ENCODE data around the gene DLEC1. TPM values are rescaled to one million over a fixed set of nuclear protein-coding genes. Genes with fewer than 3 reads are reported as not detected.
A peak's percentile ranks its signal among the peaks of the same experiment; 100 is the strongest.

The DLEC1 gene
- total RNA-seq, 2 donors from 2014 or later, result 0.25 to 0.52 TPM

DNA sequence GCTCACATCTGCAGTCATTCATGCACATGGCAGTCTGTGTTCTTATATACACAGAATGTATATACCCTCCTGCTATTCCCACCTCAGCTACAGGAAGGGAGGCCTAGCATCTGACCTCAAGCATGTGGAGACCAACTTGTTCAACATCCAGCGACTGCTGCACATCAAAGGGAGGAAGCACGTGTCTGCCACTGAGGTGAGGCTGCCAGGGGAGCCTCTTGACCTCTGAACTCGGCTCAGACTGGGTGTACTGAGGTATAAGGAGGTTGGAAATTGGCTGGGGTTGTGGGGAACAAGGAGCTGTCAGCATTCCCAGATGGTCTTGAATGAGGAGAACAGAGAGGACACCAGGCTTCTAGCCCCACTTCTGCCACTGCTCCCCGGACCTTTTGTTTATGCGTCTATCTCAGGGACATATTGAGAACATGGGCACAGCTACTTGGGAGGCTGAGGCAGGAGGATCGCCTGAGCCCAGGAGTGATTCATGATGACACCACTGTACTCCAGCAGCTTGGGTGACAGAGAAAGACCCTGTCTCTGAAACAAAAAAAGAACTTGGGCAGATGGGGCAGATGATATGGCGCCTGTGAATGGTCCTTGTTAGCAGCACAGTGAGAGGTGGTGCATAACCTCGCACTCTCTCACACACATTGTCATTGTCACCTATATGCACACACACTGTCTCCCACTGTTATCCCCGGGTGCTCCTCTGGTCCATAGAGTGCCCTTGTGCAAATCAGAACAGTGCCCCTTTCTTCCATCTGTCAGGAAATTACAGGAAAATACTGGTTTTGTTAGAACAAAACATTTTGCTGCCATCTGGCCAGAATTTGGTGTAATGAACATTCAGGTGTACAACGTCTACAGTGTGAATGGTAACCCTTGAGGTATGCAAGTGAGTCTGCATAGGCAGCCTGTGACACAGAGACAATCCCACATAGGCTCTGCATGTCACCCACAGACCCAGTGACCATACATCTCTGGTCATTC, 43.1 kb upstream of the DLEC1 start:
- no peaks in the 10 kb centered on the region for H3K9me3 Mint-ChIP-seq
- no peaks in the 10 kb centered on the region for H3K27me3 Mint-ChIP-seq
- peaks cover 46 to 55% of the 10 kb centered on the region in 2 donors for H3K4me1 Mint-ChIP-seq (ENCODE audit: low read depth in 2 of 2)
- no peak for ATAC-seq
- peak overlapping the region; percentile 88 for H3K4me3 Mint-ChIP-seq
- H3K27ac Mint-ChIP-seq, result peak overlapping the region; percentile 92
- DNase-seq (ENCODE audit: low spot score), result no peak
- peaks cover 8% of the 10 kb centered on the region for H3K36me3 Mint-ChIP-seq

- ATAC-seq (peak; percentile 52 to 57), DNase-seq (ENCODE audit: low spot score) (no peak)
- Mint-ChIP-seq H3K36me3 (peaks cover 8% of the 10 kb centered on the region), H3K27me3 (no peaks in the 10 kb centered on the region), H3K4me1 (ENCODE audit: low read depth in 2 of 2) (peaks cover 46 to 55% of the 10 kb centered on the region in 2 donors), H3K27ac (peak overlapping the region; percentile 68 to 79), H3K4me3 (peak overlapping the region; percentile 19), H3K9me3 (no peaks in the 10 kb centered on the region)
These were observed 42.2 kb upstream of the DLEC1 start for GRCh38 chr3:37996785-37997301.

DNA sequence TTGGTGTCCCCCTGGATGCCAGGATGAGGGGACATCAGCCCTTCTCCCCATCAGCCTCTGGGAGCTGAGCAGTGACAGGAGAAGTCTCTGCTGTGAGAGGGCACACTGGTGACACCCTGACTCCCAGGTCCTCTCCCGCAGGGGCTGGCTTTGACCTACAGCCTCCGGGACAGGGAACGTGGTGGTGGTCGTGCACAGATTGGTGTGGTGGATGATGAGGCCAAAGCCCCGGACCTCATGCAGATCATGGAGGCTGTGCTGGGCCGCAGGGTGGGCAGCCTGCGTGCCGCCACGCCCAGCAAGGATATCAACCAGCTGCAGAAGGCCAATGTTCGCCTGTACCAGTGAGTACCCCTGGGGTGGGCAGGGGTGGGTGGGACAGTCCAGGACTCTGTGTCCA, 41.7 kb upstream of the DLEC1 start:
- ATAC-seq (no peak), DNase-seq (ENCODE audit: low spot score) (no peak)
- no peak overlapping the region for H3K4me3 Mint-ChIP-seq
- peaks cover 8% of the 10 kb centered on the region for H3K36me3 Mint-ChIP-seq
- peaks cover 46 to 55% of the 10 kb centered on the region in 2 donors for H3K4me1 Mint-ChIP-seq (ENCODE audit: low read depth in 2 of 2)
- peak overlapping the region; percentile 68 to 79 for H3K27ac Mint-ChIP-seq
- no peaks in the 10 kb centered on the region for H3K9me3 Mint-ChIP-seq
- H3K27me3 Mint-ChIP-seq, result no peaks in the 10 kb centered on the region

DNA sequence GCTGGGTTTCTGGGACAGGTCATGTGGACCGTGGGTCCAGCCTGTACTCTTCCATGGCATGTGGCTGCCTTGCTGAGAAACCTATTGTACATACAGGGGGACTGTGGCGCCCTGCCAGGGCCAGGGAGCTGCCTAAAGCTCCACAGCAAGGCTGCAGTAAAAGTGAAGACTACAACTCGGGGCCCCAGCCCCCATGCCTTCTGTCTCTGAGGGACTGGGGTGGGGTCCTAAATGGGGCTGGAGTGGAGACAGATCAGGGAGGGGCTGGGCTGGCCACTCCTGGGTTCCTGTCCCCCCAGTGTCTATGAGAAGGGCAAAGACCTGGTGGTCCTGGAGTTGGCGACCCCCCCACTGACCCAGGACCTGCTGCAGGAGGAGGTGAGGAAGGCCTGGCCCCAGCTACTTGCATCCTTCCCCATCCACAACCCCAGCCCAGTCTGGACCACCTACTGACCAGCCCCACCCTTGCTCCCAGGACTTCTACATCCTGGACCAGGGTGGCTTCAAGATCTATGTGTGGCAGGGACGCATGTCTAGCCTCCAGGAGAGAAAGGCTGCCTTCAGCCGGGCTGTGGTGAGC, 41.1 kb upstream of the DLEC1 start:
- H3K4me3 Mint-ChIP-seq, result peak overlapping the region; percentile 59

GRCh38 chr3:37999836-38000235, 39.2 kb upstream of the DLEC1 start:
- Mint-ChIP-seq H3K27ac (peak overlapping the region; percentile 73 to 94), H3K4me1 (ENCODE audit: low read depth in 2 of 2) (peaks cover 46 to 48% of the 10 kb centered on the region in 2 donors), H3K27me3 (no peaks in the 10 kb centered on the region), H3K9me3 (no peaks in the 10 kb centered on the region), H3K36me3 (peaks cover 8% of the 10 kb centered on the region), H3K4me3 (peak overlapping the region; percentile 59)
- no peak for ATAC-seq
- DNase-seq (ENCODE audit: low spot score), result no peak

More for the DNA sequence above, 41.1 kb upstream of the DLEC1 start:
- Mint-ChIP-seq H3K36me3 (peaks cover 8% of the 10 kb centered on the region), H3K27me3 (no peaks in the 10 kb centered on the region), H3K9me3 (no peaks in the 10 kb centered on the region), H3K27ac (peak overlapping the region; percentile 94 to 96), H3K4me1 (ENCODE audit: low read depth in 2 of 2) (peaks cover 46 to 56% of the 10 kb centered on the region in 2 donors)
- DNase-seq (ENCODE audit: low spot score) (no peak), ATAC-seq (no peak)

DNA sequence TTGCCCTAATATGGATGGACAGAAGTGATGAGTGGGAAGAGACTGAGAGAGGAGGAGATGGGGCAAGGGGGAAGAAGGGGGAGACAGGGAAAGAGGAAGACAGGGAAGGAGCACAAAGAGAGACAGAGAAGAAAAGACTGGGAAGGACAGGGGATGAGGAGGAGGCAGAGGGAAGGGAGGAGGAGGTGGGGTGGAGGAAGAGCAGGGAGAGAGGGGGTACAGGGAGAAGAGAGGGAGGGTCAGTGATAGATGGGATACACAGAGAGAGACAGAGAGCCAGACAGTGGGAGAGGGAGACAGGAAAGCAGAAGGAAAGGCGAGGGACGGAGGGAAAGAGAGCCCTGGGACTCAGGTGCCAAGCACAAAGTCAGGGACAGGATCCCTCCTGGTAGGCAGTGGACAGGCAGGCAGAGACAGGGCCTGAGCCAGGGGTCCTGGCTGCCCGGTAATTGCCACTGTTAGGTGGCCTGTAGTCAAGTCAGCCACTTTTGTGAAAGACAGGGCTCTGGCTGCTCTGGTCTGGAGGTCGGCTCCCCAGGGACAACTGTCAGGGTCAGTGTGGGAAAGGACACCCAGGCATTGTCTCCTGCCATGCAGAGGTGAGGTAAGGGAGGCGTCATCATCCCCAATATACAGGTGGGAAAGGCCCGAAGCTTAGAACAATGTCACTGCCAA, 38.6 kb upstream of the DLEC1 start:
- no peak for ATAC-seq
- Mint-ChIP-seq H3K27ac (peak overlapping the region; percentile 73 to 94), H3K27me3 (no peaks in the 10 kb centered on the region), H3K36me3 (peaks cover 8% of the 10 kb centered on the region), H3K4me1 (ENCODE audit: low read depth in 2 of 2) (peaks cover 44% of the 10 kb centered on the region in 2 donors), H3K9me3 (no peaks in the 10 kb centered on the region), H3K4me3 (no peak overlapping the region)
- DNase-seq (ENCODE audit: low spot score), result no peak

DNA sequence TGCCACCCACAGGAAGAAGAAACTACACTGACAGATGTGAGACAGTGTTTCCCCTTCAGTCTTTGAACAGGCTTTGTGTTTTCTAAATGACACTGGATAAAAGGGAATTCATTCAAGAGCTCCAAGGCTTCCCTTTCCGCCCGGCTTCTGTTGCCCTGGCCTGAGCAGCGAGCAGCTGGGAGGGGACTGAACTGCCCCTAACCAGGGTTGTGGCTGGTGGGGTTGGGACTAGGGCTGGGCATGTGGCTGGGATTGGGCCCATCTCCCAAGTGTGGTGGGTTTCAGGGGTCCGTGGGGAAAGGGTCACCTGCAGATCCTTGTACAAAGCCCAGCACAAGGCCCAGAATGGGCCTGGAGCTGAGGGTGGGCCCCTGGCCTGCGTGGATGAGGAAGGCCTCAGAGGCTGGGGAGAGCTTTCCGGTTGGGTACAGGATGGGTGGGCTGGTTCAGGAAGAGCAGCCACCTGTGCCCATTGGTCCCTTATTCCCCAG, 38.0 kb upstream of the DLEC1 start:
- ATAC-seq (no peak), DNase-seq (ENCODE audit: low spot score) (no peak)
- Mint-ChIP-seq H3K4me1 (ENCODE audit: low read depth in 2 of 2) (peaks cover 39% of the 10 kb centered on the region in 2 donors), H3K27ac (no peak overlapping the region), H3K27me3 (no peaks in the 10 kb centered on the region), H3K4me3 (no peak overlapping the region), H3K36me3 (peaks cover 8% of the 10 kb centered on the region), H3K9me3 (no peaks in the 10 kb centered on the region)

- H3K36me3 Mint-ChIP-seq, result peaks cover 4% of the 10 kb centered on the region
These were observed 37.4 kb upstream of the DLEC1 start for GRCh38 chr3:38001456-38002081.

DNA sequence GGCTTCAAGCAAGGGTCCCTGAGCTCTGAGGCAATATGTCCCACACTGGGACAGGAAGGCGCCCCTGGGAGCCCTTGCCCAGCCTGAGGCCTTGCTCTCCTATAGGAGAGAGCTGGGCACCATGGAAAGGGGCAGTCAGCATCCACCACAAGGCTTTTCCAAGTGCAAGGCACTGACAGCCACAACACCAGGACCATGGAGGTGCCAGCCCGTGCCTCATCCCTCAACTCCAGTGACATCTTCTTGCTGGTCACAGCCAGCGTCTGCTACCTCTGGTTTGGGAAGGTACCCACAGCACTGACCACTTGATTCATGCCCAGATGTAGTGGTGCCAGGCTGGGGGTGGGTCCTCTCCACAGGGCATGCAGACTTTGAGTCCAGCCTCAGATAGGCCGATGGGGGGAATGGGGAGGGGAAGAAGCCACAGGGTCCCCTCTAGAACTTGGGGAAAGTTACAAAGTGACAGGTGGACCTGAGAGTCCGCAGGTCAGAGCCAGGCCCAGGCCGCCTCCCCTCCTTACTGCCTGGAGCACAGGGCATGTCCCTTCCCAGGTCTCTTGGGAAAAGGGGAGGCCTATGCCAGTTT, 36.6 kb upstream of the DLEC1 start:
- H3K27ac Mint-ChIP-seq, result no peak overlapping the region
- no peaks in the 10 kb centered on the region for H3K27me3 Mint-ChIP-seq
- no peaks in the 10 kb centered on the region for H3K9me3 Mint-ChIP-seq
- no peak for ATAC-seq
- DNase-seq (ENCODE audit: low spot score), result no peak
- H3K4me1 Mint-ChIP-seq (ENCODE audit: low read depth in 2 of 2), result peaks cover 27 to 28% of the 10 kb centered on the region in 2 donors
- no peak overlapping the region for H3K4me3 Mint-ChIP-seq
- H3K36me3 Mint-ChIP-seq, result no peaks in the 10 kb centered on the region

More at GRCh38 chr3:38001456-38002081, 37.4 kb upstream of the DLEC1 start:
- no peaks in the 10 kb centered on the region for H3K27me3 Mint-ChIP-seq
- H3K9me3 Mint-ChIP-seq, result no peaks in the 10 kb centered on the region
- no peak overlapping the region for H3K4me3 Mint-ChIP-seq
- peaks cover 33% of the 10 kb centered on the region in 2 donors for H3K4me1 Mint-ChIP-seq (ENCODE audit: low read depth in 2 of 2)
- no peak overlapping the region for H3K27ac Mint-ChIP-seq
- DNase-seq (ENCODE audit: low spot score) (no peak), ATAC-seq (no peak)

GRCh38 chr3:38002940-38003339, 36.1 kb upstream of the DLEC1 start:
- no peaks in the 10 kb centered on the region for H3K36me3 Mint-ChIP-seq
- no peak overlapping the region for H3K4me3 Mint-ChIP-seq
- H3K9me3 Mint-ChIP-seq, result no peaks in the 10 kb centered on the region
- no peaks in the 10 kb centered on the region for H3K27me3 Mint-ChIP-seq
- DNase-seq (ENCODE audit: low spot score) (no peak), ATAC-seq (no peak)
- peak overlapping the region in 1 of 2 donors; percentile 60 for H3K27ac Mint-ChIP-seq
- peaks cover 27 to 28% of the 10 kb centered on the region in 2 donors for H3K4me1 Mint-ChIP-seq (ENCODE audit: low read depth in 2 of 2)

DNA sequence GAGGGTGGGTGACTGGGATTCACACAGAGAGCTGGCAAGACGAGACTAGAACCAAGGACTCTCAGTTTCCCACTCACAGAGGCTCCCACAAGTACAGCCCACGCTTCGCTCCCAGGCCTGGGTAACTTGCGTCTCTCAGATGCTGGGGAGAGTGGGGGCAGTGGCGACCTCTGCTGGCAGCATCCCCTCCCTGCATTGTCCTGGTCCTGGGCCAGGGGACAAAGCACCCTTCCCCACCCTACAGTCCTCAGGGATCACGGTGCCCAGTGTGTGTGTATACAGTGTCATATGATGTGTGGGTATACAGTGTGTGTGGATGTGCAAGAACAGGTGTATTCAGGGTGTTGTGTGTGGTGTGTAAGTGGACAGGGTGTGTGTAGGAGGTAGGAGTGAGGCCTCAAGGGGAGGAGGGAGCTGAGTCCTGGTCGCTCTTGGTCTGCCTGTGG, 35.6 kb upstream of the DLEC1 start:
- ATAC-seq (peak in 1 of 2 donors; percentile 15), DNase-seq (ENCODE audit: low spot score) (no peak)
- no peaks in the 10 kb centered on the region for H3K27me3 Mint-ChIP-seq
- no peaks in the 10 kb centered on the region for H3K36me3 Mint-ChIP-seq
- H3K4me3 Mint-ChIP-seq, result no peak overlapping the region
- no peaks in the 10 kb centered on the region for H3K9me3 Mint-ChIP-seq
- peaks cover 24 to 27% of the 10 kb centered on the region in 2 donors for H3K4me1 Mint-ChIP-seq (ENCODE audit: low read depth in 2 of 2)
- H3K27ac Mint-ChIP-seq, result peak overlapping the region in 1 of 2 donors; percentile 60

DNA sequence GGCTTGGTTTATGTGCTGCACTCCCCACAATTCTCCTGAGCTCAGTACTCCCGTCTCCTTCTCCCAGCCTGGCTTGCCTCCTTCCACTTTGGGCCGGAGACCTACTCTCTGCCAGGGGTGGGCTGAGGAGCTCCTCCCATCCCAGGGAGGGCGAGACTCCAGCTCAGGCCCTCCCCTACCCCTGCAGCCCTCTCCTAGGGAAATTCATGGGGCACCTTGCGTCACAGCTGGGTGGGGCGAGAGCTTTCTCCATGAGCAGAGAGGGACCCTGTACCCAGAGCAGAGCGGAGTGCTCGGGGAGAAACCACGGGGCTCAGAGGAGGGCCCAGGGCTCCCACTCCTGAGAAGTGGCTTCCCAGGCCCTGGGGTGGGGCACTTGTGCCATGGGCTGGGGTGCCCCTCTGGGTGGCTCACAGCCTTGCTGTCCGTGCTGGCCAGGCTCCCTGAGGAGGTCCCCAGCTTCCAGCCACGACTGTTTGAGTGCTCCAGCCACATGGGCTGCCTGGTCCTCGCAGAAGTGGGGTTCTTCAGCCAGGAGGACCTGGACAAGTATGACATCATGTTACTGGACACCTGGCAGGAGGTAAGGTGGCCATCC, 35.1 kb upstream of the DLEC1 start:
- Mint-ChIP-seq H3K27me3 (no peaks in the 10 kb centered on the region), H3K36me3 (no peaks in the 10 kb centered on the region), H3K4me1 (ENCODE audit: low read depth in 2 of 2) (peaks cover 22 to 27% of the 10 kb centered on the region in 2 donors), H3K4me3 (no peak overlapping the region), H3K27ac (no peak overlapping the region), H3K9me3 (no peaks in the 10 kb centered on the region)
- DNase-seq (ENCODE audit: low spot score) (no peak), ATAC-seq (no peak)

Measured in natural killer cell treated with Interleukin-12 subunit alpha and Interleukin-12 subunit beta and Interleukin-15 and Interleukin-18, amount 100 ng/mL, for 72 hours (primary cell).